HG02970 (cell line): Measurements from ENCODE around the gene OCEL1.
"Not testable (repeated sequence)": the region's sequence is repeated elsewhere in the genome, so short reads cannot be mapped to it uniquely, and the experiment has no call there.

Source experiments
- ATAC-seq: cut with Tn5 transposase; IDR thresholded peaks from one replicate; pipeline ENCODE4 v1.9.1; 2021; ENCODE audit warnings: mild to moderate bottlenecking, moderate library complexity, moderate number of reproducible peaks; ENCODE audit not compliant: unreplicated experiment, low FRiP score

The OCEL1 gene

GRCh38 chr19:17260842-17261325 lies 34.9 kb downstream of the OCEL1 start:
- no peak for ATAC-seq

DNA sequence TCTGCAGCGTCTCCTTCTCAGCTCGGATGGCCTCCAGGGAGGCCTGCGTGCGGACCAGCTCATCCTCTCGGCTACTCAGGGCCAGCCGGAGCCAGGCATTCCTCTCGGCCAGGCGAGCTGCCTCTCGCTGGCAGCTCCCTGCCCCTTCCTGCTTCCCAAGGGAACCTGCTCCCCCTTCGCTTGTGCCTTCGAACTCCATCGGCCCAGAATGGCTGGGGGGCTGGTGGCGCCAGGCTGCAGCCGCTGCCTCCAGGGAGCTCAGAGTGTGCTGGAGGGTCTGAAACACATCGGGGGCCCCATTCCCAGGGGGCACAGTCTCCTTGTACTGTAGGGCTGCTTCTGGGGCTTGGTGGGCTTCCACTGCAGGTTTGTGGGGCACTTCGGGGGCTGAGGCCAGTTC lies 36.5 kb downstream of the OCEL1 start:
- no peak for ATAC-seq

GRCh38 chr19:17263712-17264640 lies 38.0 kb downstream of the OCEL1 start:
- ATAC-seq, result no peak

GRCh38 chr19:17264641-17264979 lies 38.6 kb downstream of the OCEL1 start, which contains the start of gene USHBP1:
Gene USHBP1, minus strand, starts transcription at chr19:17264745. Its CDS starts 446 bp downstream, at chr19:17264299.
- ATAC-seq, result no peak

DNA sequence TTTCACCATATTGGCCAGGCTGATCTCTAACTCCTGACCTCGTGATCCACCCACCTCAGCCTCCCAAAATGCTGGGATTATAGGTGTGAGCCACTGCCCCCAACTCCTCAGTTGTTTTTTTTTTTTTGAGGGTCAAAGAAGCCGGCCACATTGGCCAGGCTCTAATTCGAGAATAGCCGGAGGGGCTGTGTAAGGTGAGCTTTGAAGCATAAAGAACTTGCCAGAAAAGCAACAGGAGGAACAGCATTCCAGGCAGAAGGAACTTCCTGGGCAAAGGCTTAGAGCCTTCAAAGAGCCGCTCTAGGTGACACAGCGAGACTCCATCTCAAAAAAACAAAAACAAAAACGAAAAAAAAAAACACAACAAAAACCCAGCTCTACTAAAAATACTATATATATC lies 40.0 kb downstream of the OCEL1 start:
- no peak for ATAC-seq

GRCh38 chr19:17266589-17266974 lies 40.6 kb downstream of the OCEL1 start:
- ATAC-seq, result no peak

- peak; percentile 91 for ATAC-seq
Observed at GRCh38 chr19:17266975-17267788, 41.2 kb downstream of the OCEL1 start, which contains the start of gene BABAM1. Gene BABAM1, plus strand, starts transcription at chr19:17267443. Its CDS starts 1,364 bp downstream, at chr19:17268807.

DNA sequence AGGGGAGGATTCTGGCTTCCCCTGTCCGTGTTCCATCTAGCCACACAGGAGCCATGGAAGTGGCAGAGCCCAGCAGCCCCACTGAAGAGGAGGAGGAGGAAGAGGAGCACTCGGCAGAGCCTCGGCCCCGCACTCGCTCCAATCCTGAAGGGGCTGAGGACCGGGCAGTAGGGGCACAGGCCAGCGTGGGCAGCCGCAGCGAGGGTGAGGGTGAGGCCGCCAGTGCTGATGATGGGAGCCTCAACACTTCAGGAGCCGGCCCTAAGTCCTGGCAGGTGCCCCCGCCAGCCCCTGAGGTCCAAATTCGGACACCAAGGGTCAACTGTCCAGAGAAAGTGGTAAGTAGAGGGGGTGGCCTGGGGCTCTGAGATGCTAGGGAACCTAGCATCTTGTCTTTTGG lies 42.7 kb downstream of the OCEL1 start:
- no peak for ATAC-seq

DNA sequence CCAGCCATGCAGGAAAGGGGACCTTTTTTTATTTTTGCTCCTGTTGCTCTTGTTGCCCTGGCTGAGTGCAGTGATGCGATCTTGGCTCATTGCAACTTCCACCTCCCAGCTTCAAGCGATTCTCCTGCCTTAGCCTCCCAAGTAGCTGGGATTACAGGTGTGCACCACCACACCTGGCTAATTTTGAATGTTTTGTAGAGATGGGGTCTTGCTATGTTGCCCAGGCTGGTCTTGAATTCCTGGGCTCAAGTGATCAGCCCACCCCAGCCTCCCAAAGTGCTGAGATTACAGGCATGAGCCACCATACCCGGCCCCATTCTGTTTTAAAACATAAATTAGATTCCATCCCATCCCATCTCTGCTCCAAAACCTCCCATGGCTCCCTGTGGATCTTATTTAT lies 48.9 kb downstream of the OCEL1 start:
- not testable (repeated sequence) for ATAC-seq

GRCh38 chr19:17275441-17276175 lies 49.6 kb downstream of the OCEL1 start:
- ATAC-seq, result no peak
